OCI-LY3 (cell line): Measurements from ENCODE around the gene LAMP1.

Experiments
- CTCF ChIP-seq: fragments of 200-600, 300-600 bp; sonication (generic); IDR thresholded peaks from 2 replicates; pipeline ENCODE4 v1.5.1; 2014; ENCODE audit warnings: antibody characterized with exemption, low read length, low read depth
- EZH2phosphoT487 ChIP-seq: fragments of 200-600 bp; shearing (Covaris generic); IDR thresholded peaks from 2 replicates; pipeline ENCODE4 v1.6.1; 2018; ENCODE audit warnings: antibody characterized with exemption, mixed run types, low read depth

- no peak for TF ChIP-seq CTCF
- no peak for TF ChIP-seq EZH2phosphoT487
Observed at GRCh38 chr13:113315992-113316391, 19.0 kb downstream of the LAMP1 start.
